Peyer's patch (tissue), 4 donors: ENCODE measurements around the gene ZIC5. TPM values are rescaled to one million over a fixed set of nuclear protein-coding genes. Genes with fewer than 3 reads are reported as not detected.

Source experiments
- DNase-seq, 3 donors: peaks; one replicate each; pipeline ENCODE4 v3.0.0-alpha.2; 2017 to 2019
- H3K27ac ChIP-seq, 4 donors: fragments of 200-600 bp; sonication (generic); one replicate each; pipeline ENCODE4 v1.5.1; 2016 to 2019
- H3K27me3 ChIP-seq, 2 donors: fragments of 200-600 bp; sonication (generic); one replicate each; pipeline ENCODE4 v1.5.1; 2019
- H3K36me3 ChIP-seq, 3 donors: fragments of 200-600 bp; sonication (generic); one replicate each; pipeline ENCODE4 v1.5.1; 2016 to 2019
- H3K4me1 ChIP-seq, 4 donors: fragments of 200-600 bp; sonication (generic); one replicate each; pipeline ENCODE4 v1.5.1; 2016 to 2019
- H3K4me3 ChIP-seq, 4 donors: fragments of 200-600 bp; sonication (generic); 1 replicate in 3 of 4; 2 replicates in 1 of 4; pipeline ENCODE4 v1.5.1; 2016 to 2019; ENCODE audit warnings: mild to moderate bottlenecking in 1 of 4
- H3K9me3 ChIP-seq, 4 donors: fragments of 200-600 bp; sonication (generic); one replicate each; pipeline ENCODE4 v1.5.1; 2016 to 2019; ENCODE audit warnings: mild to moderate bottlenecking in 1 of 4
- POLR2A ChIP-seq, 2 donors: fragments of 450-650 bp; IDR thresholded peaks; one replicate each; pipeline ENCODE4 v1.5.1; 2017; ENCODE audit warnings: antibody characterized with exemption in 2 of 2, mild to moderate bottlenecking in 2 of 2, moderate library complexity in 2 of 2
- total RNA-seq, 4 donors: library from RNA; depleted of rRNA; stranded (reverse); fragments of >200 nt; gene quantifications; one replicate each; pipeline ENCODE4 v1.1.0, GENCODE V29; 2016
- TF ChIP-seq, protein P1 (sequence below), 6 experiments: fragments of 450-650 bp in 4 of 6; fragments of 200-600 bp in 2 of 6; sonication (generic) in 1 of 6; IDR thresholded peaks; one replicate each; pipeline ENCODE4 v1.5.1; 2017 to 2019; ENCODE audit warnings: antibody characterized with exemption in 6 of 6, mild to moderate bottlenecking in 3 of 6, moderate library complexity in 1 of 6

ZIC5 gene
- total RNA-seq, 4 donors from 2014 or later: not detected

DNA sequence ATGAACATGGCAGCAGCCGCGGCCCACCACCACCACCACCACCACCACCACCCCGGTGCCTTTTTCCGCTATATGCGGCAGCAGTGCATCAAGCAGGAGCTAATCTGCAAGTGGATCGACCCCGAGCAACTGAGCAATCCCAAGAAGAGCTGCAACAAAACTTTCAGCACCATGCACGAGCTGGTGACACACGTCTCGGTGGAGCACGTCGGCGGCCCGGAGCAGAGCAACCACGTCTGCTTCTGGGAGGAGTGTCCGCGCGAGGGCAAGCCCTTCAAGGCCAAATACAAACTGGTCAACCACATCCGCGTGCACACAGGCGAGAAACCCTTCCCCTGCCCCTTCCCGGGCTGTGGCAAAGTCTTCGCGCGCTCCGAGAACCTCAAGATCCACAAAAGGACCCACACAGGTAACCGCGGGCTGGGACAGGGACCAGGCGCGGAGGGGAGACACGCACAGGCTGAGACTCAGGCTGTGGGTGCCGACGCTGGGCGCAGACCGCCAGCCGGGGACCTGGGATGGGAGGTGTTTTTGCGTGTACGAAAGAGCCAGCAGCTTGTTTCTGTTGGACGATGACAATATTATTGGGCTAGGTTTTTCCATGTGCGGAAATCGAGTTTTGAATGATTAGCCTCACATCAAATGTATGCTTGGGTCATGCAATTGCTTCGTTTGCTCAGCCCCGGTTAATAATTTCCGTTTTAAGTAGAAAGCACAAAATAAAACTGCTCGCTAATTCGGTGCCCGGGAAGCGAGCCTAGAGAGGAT, 11.3 kb upstream of the ZIC5 start:
- Histone ChIP-seq H3K36me3 (no peaks in the 10 kb centered on the region), H3K27me3 (peaks cover 3 to 98% of the 10 kb centered on the region in 2 donors), H3K27ac (no peak overlapping the region), H3K9me3 (peaks cover 0 to 33% (median 0%) of the 10 kb centered on the region in 4 donors), H3K4me3 (peak overlapping the region in 1 of 4 donors; percentile 62), H3K4me1 (peaks cover 5 to 47% (median 19%) of the 10 kb centered on the region in 4 donors)
- no peak for TF ChIP-seq POLR2A (IDR thresholded peaks at IDR 0.05)
- TF ChIP-seq, protein P1, sequence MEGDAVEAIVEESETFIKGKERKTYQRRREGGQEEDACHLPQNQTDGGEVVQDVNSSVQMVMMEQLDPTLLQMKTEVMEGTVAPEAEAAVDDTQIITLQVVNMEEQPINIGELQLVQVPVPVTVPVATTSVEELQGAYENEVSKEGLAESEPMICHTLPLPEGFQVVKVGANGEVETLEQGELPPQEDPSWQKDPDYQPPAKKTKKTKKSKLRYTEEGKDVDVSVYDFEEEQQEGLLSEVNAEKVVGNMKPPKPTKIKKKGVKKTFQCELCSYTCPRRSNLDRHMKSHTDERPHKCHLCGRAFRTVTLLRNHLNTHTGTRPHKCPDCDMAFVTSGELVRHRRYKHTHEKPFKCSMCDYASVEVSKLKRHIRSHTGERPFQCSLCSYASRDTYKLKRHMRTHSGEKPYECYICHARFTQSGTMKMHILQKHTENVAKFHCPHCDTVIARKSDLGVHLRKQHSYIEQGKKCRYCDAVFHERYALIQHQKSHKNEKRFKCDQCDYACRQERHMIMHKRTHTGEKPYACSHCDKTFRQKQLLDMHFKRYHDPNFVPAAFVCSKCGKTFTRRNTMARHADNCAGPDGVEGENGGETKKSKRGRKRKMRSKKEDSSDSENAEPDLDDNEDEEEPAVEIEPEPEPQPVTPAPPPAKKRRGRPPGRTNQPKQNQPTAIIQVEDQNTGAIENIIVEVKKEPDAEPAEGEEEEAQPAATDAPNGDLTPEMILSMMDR (IDR thresholded peaks at IDR 0.05): no peak
- no peak for DNase-seq

DNA sequence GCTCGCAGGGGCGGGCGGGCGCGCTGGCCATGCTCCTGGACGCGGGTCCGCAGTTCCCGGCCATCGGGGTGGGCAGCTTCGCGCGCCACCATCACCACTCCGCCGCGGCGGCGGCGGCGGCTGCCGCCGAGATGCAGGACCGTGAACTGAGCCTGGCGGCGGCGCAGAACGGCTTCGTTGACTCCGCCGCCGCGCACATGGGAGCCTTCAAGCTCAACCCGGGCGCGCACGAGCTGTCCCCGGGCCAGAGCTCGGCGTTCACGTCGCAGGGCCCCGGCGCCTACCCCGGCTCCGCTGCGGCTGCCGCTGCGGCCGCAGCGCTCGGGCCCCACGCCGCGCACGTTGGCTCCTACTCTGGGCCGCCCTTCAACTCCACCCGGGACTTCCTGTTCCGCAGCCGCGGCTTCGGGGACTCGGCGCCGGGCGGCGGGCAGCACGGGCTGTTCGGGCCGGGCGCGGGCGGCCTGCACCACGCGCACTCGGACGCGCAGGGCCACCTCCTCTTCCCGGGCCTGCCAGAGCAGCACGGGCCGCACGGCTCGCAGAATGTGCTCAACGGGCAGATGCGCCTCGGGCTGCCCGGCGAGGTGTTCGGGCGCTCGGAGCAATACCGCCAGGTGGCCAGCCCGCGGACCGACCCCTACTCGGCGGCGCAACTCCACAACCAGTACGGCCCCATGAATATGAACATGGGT, 10.6 kb upstream of the ZIC5 start:
- Histone ChIP-seq H3K36me3 (no peaks in the 10 kb centered on the region), H3K4me3 (peak overlapping the region in 3 of 4 donors; percentile 46 to 62 (median 57)), H3K9me3 (peaks cover 0 to 33% (median 0%) of the 10 kb centered on the region in 4 donors), H3K4me1 (peaks cover 5 to 47% (median 19%) of the 10 kb centered on the region in 4 donors), H3K27me3 (peaks cover 3 to 96% of the 10 kb centered on the region in 2 donors), H3K27ac (no peak overlapping the region)
- DNase-seq: peak in 1 of 3 donors; percentile 54
- TF ChIP-seq, protein P1 (IDR thresholded peaks at IDR 0.05): no peak

DNA sequence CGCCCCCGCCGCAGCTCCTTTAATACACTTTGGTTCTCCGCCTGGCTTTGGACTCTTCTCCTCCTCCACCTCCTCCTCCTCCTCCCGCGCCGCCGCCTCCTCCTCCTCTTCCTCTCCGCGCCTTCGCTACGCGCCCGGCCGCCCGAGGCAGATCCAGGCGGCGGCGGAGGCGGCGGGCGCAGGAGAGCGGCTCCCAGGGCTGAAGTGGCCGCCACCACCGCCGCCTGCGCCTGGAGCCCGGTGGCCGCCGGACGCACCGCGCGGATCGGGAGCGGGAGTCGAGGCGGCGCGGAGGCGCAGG, 10.1 kb upstream of the ZIC5 start, which contains the start of gene ZIC2:
Gene ZIC2, plus strand, starts transcription at position 50 of the 301 bp plus-strand sequence. CDS start 281 bp downstream, outside the sequence.
- H3K27ac ChIP-seq: no peak within 1 kb of the TSS
- no peak for TF ChIP-seq POLR2A (IDR thresholded peaks at IDR 0.05)
- TF ChIP-seq, protein P1 (IDR thresholded peaks at IDR 0.05): no peak
- peaks cover 0 to 28% (median 0%) of the 10 kb centered on the region in 4 donors for H3K9me3 ChIP-seq
- H3K4me3 ChIP-seq: peak within 1 kb of the TSS; percentile 22 to 62 (median 52)
- peaks cover 5 to 47% (median 19%) of the 10 kb centered on the region in 4 donors for H3K4me1 ChIP-seq
- H3K36me3 ChIP-seq: no peaks in the 10 kb centered on the region
- DNase-seq: peak in 1 of 3 donors; percentile 51
- peaks cover 3 to 96% of the 10 kb centered on the region in 2 donors for H3K27me3 ChIP-seq

DNA sequence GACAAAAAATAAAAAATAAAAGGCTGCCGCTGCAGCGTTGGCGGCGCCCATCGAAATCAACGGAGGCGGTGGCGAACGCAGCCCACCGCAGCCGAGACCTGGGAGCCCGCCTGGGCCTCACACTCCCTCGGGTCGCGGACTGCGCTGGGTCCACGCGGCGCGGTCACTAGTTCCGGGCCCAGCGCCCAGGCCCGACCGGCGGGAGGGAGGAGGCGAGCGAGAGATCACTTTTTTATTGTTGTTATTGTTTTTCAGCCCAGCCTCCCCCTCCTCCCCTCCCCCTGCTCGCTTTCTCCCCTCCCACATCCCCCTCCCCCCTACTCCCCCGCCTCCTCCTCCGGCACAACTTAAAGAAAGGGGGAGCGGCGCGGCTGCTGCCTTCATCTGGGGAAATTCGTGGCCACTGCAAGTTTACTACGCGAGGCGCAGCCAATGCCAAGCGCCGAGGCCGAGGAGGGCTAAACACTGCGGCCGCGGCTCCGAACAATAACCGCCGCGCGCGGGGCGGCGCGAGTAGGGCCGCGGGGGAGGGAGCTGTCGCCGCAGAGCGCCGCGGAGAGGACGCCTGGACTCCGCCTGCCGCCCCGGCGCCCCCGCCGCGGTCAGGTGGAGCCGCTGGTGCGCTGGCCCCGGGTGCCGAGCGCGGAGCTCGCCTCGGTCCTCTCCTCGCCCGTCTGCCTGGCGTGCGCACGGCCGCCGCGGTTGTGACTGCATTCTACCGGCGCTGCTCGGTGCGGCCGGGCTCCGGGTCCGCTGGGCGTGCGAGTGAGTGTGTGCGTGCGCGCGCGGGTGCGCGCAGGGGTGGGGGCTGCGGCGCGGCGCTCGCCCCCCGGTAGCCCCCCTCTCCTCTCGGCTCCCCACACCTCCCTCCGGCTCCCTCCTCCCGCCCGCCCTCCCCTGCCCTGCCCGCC, 9.5 kb upstream of the ZIC5 start:
- peaks cover 0 to 28% (median 0%) of the 10 kb centered on the region in 4 donors for H3K9me3 ChIP-seq
- TF ChIP-seq, protein P1 (IDR thresholded peaks at IDR 0.05): no peak
- no peak for TF ChIP-seq POLR2A (IDR thresholded peaks at IDR 0.05)
- no peak overlapping the region for H3K27ac ChIP-seq
- H3K4me3 ChIP-seq: peak overlapping the region; percentile 22 to 62 (median 52)
- no peaks in the 10 kb centered on the region for H3K36me3 ChIP-seq
- peaks cover 5 to 47% (median 19%) of the 10 kb centered on the region in 4 donors for H3K4me1 ChIP-seq
- peak in 1 of 3 donors; percentile 60 for DNase-seq
- peaks cover 3 to 94% of the 10 kb centered on the region in 2 donors for H3K27me3 ChIP-seq
